Activated CD4-positive, alpha-beta T cell treated with anti-CD3 and anti-CD28 coated beads, Interleukin-2, amount 50 U/mL, for 16 hours (primary cell): ENCODE data around the gene NOS1AP.

ENCODE experiments used
- DNase-seq: peaks from one replicate; pipeline ENCODE4 v3.0.0-alpha.2; 2020

Gene NOS1AP

DNA sequence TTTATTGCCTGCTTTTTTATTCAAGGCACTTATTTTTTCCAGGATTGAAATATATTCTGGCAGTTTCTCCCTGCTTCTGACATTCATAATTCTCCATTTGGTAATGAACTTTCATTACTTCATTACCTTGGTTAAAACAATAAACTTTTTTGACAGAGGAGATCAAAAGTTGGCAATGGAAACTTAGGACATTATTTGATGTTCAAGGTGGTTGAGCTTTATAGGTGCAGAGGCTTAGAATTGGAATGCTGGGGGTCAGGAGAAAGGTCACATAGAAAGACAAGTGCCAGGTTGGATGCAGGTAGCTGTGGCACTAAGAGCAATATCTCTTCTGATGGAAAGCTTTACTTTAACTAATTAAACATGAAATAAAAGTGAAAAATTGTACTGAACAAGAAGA, 154.8 kb downstream of the NOS1AP start:
- DNase-seq, result no peak

- no peak for DNase-seq
Measured at GRCh38 chr1:162228586-162228985, 159.1 kb downstream of the NOS1AP start.

- DNase-seq, result no peak
Measured at GRCh38 chr1:162229549-162229948, 160.1 kb downstream of the NOS1AP start.

DNA sequence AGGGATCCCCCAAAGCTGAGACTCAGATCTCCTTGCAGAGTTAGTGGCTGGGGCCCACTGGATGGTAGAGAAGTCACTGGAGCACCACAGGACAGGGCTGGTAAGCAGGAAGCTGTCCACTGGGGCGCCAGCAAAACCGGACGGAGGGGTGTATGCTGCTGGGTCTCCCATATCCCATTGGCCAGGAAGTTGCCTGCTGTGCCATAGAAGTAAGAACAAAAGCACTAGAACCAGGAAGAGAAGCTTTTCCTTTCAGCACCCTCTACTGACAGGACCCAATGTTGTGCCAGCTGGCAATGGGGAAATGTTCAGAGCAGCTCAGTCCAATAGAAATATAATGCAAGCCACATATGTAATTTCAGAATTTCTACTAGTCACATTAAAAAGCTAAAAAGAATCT, 160.6 kb downstream of the NOS1AP start:
- DNase-seq, result no peak

GRCh38 chr1:162230517-162230916, 161.0 kb downstream of the NOS1AP start:
- DNase-seq, result no peak

- DNase-seq, result no peak
Measured at GRCh38 chr1:162232034-162232711, 162.7 kb downstream of the NOS1AP start.

- no peak for DNase-seq
Measured at GRCh38 chr1:162233066-162233465, 163.6 kb downstream of the NOS1AP start.

GRCh38 chr1:162233937-162234336, 164.4 kb downstream of the NOS1AP start:
- no peak for DNase-seq

- no peak for DNase-seq
Measured at GRCh38 chr1:162234571-162234970, 165.1 kb downstream of the NOS1AP start.

DNA sequence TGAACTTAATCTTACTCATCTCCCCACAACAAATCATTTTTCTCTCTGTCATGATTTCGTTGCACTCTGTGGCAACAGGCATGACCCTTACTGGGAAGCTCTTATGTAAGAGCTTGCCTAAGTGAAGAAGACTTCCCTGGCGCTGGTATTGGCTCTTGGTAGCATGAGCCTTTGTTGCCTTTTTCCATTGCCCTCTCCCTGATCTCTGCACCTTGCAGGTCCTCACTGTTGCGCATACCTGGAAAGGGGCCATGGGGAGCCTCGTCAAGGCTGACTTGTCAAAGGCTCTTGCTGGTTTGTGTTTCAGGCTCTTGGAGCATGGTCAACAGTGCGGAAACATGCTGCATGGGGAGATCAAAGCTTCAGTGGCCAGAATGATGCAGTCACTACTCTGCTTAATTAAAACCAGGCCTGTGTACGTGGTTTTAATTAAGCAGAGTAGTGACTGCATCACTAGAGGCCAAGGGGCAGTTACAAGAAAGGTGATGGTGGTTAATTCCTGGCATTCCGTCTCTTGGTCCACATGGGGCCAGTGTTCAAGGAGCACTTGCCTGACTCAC, 165.8 kb downstream of the NOS1AP start:
- no peak for DNase-seq

- no peak for DNase-seq
Measured at GRCh38 chr1:162236201-162236600, 166.7 kb downstream of the NOS1AP start.

GRCh38 chr1:162236618-162237017, 167.1 kb downstream of the NOS1AP start:
- DNase-seq, result no peak

DNA sequence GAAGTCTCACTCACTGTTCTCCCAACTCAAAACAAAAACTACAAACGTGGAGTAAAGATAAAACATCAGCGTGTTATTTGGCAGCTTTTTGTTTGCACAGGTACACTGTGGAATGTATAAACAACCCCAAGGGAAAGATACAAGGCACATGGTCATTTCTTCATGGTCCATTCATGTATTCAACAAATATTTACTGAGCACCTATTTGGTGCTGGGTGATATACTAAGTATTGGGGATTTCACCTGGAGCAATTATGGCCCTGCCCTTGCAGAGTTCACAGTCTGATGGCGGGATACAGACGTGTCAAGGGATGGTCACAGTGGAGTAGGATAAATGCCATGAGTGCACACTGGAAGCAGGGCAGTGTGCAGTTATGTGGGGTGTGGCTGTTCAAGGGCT, 171.1 kb downstream of the NOS1AP start:
- DNase-seq, result no peak

- no peak for DNase-seq
Measured at GRCh38 chr1:162242804-162243203, 173.3 kb downstream of the NOS1AP start.

- DNase-seq, result no peak
Measured at GRCh38 chr1:162248854-162249535, 179.5 kb downstream of the NOS1AP start.

- no peak for DNase-seq
Measured at GRCh38 chr1:162250004-162250730, 180.7 kb downstream of the NOS1AP start.

DNA sequence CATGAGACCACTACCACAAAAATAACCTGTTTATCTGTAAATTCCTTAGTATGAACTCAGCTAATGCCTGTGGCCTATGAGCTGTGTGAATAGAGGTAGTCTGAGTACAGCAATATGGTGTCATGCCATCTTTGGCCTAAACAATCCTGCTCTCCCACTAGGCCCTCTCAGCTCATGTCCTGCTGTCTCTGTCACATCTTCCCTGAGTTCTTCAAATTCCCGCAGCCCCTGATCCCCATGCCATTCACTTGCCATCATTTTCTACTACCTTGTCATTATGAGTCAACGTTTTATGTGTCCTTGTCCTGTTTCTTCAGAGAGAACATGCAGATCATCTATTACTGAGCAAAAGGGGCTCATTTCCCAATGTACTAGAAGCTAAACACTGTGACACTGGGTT, 181.6 kb downstream of the NOS1AP start:
- DNase-seq, result no peak

- DNase-seq, result no peak
Measured at GRCh38 chr1:162252214-162252613, 182.7 kb downstream of the NOS1AP start.

DNA sequence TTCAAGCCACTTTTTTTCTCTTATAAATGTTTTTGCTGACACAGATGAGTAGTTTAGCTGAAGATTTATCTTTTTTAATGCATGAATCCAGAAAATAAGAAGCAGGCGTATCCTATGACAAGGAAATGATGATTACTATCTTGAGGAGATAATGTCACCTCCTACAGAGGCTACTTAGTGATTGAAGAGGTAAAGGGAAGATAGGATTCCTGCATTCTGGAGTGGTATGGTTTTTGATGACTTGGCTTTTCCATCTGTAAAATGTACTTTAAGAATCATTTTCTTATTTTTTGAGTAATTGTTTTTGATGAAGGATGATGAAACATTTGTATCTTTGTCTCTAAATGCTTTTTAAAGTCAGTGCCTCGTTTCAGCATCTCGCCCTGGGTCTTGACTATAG, 184.3 kb downstream of the NOS1AP start:
- no peak for DNase-seq

DNA sequence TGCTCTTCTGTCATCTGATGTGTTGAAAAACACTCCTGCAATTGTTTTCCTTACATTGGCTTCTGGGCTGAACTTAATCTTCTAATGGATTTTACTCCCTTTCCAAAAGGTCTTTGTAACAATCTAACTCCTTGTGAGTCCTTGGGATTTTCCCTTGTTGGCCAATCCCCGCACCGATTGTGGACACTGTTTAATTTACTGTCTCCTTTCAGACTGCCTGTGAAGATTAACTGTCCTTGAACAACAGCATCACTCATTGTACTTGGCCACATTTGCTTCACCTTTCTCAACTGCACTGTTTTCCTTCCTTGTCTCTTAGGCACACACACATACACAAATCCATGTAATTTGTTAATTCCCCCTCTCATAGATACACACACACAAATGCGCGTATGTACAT, 186.8 kb downstream of the NOS1AP start:
- DNase-seq, result no peak

GRCh38 chr1:162258394-162258793, 188.9 kb downstream of the NOS1AP start:
- no peak for DNase-seq

DNA sequence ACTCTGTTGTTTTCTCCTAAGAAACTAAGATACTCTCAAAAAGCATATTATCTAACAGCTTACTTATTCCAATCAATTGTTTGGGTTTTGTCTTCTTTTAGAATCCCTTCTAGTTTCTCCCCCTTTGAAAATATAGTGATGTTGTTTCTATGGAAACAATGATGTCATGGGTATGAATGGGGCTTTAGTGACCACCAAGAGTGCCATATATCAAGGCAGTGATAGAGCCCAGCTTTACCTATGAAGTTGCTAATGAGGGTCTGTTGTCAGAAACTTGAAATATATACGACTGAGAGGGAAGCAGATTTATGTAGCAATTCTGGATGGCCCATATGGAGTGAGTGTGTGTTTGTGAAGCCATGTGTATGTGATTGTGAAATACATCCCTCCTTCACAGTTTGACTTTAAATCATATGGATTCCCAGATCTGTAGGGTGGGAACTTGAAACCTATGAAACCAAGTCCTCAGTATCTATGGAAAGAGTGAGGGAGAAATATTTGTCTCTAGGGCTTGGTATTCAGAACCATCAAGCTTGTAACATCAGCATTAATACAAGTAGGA, 190.5 kb downstream of the NOS1AP start:
- no peak for DNase-seq

- DNase-seq, result no peak
Measured at GRCh38 chr1:162264108-162264507, 194.6 kb downstream of the NOS1AP start.
